ENCODE results near the gene B4GALT4.

DNA sequence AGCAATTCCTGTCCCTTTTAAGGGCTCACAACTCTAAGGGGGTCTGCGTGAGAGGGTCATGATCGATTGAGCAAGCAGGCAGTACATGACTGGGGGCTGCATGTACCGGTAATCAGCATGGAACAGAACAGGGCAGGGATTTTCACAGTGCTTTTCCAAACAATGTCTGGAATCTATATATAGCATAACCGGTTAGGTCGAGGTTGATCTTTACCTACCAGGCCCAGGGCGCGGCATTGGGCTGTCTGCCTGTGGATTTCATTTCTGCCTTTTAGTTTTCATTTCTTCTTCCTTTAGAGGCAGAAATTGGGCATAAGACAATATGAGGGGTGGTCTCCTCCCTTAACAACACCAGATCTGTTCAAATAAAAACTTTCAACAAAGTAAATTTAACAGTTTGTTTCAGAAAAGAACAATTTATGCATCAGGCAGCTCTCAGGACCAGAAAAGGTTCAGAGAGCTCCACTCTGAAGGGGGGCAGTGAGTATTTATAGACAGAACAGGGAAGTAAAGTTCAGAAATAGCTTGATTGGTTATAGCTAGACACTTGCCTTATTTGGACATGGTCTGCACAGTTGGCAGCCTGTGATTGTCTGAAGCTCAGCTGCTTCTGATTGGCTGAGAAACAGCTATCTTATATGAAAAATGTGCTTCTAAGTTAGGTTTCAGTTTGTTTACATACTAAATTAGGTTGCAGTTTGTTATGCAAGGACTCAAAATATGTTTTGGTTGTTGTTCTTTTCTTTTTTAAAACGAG is 17.2 kb upstream of the B4GALT4 start:
- TF ChIP-seq, protein P1, sequence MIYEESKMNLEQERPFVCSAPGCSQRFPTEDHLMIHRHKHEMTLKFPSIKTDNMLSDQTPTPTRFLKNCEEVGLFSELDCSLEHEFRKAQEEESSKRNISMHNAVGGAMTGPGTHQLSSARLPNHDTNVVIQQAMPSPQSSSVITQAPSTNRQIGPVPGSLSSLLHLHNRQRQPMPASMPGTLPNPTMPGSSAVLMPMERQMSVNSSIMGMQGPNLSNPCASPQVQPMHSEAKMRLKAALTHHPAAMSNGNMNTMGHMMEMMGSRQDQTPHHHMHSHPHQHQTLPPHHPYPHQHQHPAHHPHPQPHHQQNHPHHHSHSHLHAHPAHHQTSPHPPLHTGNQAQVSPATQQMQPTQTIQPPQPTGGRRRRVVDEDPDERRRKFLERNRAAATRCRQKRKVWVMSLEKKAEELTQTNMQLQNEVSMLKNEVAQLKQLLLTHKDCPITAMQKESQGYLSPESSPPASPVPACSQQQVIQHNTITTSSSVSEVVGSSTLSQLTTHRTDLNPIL (CRISPR knock-in tag; IDR thresholded peaks at IDR 0.05; ENCODE audit: low read depth), result no peak
- no peak for TF ChIP-seq ZFP30 (CRISPR knock-in tag; IDR thresholded peaks at IDR 0.05)
- TF ChIP-seq, protein P2, sequence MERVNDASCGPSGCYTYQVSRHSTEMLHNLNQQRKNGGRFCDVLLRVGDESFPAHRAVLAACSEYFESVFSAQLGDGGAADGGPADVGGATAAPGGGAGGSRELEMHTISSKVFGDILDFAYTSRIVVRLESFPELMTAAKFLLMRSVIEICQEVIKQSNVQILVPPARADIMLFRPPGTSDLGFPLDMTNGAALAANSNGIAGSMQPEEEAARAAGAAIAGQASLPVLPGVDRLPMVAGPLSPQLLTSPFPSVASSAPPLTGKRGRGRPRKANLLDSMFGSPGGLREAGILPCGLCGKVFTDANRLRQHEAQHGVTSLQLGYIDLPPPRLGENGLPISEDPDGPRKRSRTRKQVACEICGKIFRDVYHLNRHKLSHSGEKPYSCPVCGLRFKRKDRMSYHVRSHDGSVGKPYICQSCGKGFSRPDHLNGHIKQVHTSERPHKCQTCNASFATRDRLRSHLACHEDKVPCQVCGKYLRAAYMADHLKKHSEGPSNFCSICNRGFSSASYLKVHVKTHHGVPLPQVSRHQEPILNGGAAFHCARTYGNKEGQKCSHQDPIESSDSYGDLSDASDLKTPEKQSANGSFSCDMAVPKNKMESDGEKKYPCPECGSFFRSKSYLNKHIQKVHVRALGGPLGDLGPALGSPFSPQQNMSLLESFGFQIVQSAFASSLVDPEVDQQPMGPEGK (CRISPR knock-in tag; IDR thresholded peaks at IDR 0.05; ENCODE audit: borderline replicate concordance), result no peak
- TF ChIP-seq ZC3H10 (CRISPR knock-in tag; IDR thresholded peaks at IDR 0.05), result no peak
- TF ChIP-seq CSDC2 (CRISPR knock-in tag; IDR thresholded peaks at IDR 0.05), result no peak
- TF ChIP-seq, protein P3, sequence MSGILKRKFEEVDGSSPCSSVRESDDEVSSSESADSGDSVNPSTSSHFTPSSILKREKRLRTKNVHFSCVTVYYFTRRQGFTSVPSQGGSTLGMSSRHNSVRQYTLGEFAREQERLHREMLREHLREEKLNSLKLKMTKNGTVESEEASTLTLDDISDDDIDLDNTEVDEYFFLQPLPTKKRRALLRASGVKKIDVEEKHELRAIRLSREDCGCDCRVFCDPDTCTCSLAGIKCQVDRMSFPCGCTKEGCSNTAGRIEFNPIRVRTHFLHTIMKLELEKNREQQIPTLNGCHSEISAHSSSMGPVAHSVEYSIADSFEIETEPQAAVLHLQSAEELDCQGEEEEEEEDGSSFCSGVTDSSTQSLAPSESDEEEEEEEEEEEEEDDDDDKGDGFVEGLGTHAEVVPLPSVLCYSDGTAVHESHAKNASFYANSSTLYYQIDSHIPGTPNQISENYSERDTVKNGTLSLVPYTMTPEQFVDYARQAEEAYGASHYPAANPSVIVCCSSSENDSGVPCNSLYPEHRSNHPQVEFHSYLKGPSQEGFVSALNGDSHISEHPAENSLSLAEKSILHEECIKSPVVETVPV (CRISPR knock-in tag; IDR thresholded peaks at IDR 0.05), result no peak
- no peak for TF ChIP-seq ZNF70 (CRISPR knock-in tag; IDR thresholded peaks at IDR 0.05)
- no peak for TF ChIP-seq ESRRG (CRISPR knock-in tag; IDR thresholded peaks at IDR 0.05)
- no peak for TF ChIP-seq BACH2 (CRISPR knock-in tag; IDR thresholded peaks at IDR 0.05; ENCODE audit: borderline replicate concordance)
- no peak for TF ChIP-seq ARNTL (CRISPR knock-in tag; IDR thresholded peaks at IDR 0.05; ENCODE audit: borderline replicate concordance, low read depth)
- TF ChIP-seq ZNF565 (CRISPR knock-in tag; conservative IDR thresholded peaks at IDR 0.05; ENCODE audit: low read depth), result no peak
- TF ChIP-seq PPARA (CRISPR knock-in tag; IDR thresholded peaks at IDR 0.05; ENCODE audit: borderline replicate concordance), result no peak
- TF ChIP-seq RARB (CRISPR knock-in tag; IDR thresholded peaks at IDR 0.05), result no peak
- TF ChIP-seq, protein P4, sequence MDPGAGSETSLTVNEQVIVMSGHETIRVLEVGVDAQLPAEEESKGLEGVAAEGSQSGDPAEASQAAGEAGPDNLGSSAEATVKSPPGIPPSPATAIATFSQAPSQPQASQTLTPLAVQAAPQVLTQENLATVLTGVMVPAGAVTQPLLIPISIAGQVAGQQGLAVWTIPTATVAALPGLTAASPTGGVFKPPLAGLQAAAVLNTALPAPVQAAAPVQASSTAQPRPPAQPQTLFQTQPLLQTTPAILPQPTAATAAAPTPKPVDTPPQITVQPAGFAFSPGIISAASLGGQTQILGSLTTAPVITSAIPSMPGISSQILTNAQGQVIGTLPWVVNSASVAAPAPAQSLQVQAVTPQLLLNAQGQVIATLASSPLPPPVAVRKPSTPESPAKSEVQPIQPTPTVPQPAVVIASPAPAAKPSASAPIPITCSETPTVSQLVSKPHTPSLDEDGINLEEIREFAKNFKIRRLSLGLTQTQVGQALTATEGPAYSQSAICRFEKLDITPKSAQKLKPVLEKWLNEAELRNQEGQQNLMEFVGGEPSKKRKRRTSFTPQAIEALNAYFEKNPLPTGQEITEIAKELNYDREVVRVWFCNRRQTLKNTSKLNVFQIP (CRISPR knock-in tag; IDR thresholded peaks at IDR 0.05; ENCODE audit: borderline replicate concordance, low read depth), result no peak
